CD4-positive, alpha-beta T cell treated with Interleukin-6 for 4 hours (primary cell): Measurements from ENCODE around the gene IRS1.

Experiments used
- DNase-seq: peaks from one replicate; pipeline ENCODE4 v3.0.0-alpha.2; 2020; ENCODE audit warnings: mixed read lengths

IRS1 gene

DNA sequence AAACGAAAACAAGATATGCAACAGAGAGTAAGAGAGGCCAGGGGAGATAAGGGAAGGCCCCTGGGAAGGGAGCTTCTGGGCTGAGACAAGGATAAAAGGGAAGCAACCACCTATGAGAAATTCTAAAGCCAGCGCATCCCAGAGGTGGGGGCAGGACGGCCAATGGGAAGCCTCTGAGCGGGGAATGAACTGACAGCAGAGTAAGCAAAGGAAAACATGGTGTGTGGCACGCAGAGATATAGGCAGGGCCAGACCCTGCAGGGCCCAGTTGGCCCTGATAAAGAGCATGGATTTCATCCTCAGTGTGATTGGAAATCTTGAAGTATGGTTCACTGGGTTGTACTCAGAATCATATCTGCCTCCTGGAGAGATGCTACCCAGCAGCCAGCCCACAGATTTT lies 78.7 kb downstream of the IRS1 start:
- no peak for DNase-seq

GRCh38 chr2:226717719-226718118 lies 81.9 kb downstream of the IRS1 start:
- DNase-seq, result no peak

DNA sequence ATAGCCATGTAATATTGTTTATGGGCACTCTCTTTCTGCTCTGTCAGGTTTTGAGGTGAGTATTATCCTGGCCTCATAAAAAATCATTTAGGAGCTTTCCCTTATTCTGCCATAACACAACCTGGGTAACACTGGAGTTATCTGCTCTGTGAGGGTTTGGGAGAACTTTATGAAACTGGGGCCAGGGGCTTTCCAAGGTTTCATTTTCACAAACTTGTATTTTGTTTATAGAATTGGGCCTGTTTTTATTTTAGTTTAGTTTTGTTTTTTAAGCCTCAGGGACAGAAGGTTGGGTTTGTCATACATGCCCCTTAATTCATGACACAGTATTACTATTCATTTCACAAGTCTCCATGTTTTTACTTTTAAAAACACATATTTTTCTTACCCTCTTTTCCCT lies 83.5 kb downstream of the IRS1 start:
- DNase-seq, result no peak

GRCh38 chr2:226715347-226715990 lies 84.2 kb downstream of the IRS1 start:
- no peak for DNase-seq

DNA sequence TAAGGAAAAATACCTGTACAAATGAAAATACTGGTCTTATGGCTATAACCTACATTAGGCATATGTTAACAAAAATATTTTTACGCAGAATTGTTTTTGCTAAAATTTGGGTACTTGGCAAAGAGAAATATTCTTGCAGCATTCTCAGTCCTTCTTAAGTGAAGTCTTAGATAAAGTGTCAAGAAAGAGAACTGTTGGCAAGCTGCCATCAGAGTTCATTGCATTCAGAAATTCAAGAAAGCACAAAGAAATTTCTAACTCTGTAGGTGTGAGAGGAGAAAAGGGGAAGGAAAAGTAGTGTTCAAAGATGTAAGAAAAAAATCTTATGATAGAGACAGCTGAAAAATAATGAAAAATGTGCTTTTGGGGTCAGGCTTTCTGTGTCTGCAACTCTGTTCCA lies 86.7 kb downstream of the IRS1 start:
- no peak for DNase-seq

DNA sequence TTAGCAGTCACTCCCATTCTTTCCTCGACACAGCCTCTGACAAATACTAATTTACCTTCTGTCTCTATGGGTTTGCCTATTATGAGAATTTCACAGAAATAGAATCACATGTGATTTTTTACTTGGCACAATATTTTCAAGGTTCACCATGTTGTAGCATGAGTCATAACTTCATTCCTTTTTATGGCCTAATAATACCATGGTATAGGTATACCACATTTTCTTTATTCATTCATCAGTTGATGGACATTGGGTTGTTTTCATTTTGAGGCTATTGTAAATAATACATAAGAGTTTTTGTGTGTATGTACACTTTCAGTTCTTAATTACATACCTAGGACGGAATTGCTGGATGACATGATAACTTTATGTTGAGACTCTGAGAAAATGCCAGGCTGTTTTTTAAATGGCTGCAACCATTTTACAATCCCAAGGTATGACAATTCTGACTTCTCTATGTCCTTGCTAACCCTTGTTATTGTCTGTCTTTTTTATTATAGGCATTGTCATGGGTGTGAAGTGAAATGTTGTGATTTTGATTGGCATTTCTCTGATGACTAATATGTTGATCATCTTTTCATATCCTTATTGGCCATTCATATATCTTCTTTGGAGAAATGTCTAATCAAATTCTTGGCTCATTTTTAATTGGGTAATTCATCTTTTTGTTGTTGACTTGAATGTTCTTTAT lies 87.9 kb downstream of the IRS1 start:
- DNase-seq, result no peak

DNA sequence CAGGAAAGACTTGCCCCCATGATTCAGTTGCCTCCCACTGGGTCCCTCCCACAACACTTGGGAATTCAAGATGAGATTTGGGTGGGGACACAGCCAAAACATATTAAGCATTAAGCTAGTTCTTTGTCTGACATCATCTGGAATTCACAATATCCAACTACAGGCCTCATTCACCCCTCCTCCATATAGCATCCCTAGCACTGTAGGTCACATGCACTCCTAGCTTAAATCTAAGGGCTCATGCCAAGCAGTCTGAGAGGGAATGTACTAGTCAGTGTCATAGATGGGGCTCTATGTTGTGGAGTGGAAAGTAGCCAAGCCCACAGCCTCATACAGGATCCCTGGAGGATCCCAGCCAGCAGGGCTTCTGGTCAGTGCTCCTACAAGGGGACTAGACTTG lies 92.1 kb downstream of the IRS1 start:
- DNase-seq, result no peak

- no peak for DNase-seq
Measured at GRCh38 chr2:226705965-226706364, 93.7 kb downstream of the IRS1 start.

GRCh38 chr2:226705133-226705886 lies 94.3 kb downstream of the IRS1 start:
- no peak for DNase-seq

- no peak for DNase-seq
Measured at GRCh38 chr2:226703514-226703913, 96.1 kb downstream of the IRS1 start.

DNA sequence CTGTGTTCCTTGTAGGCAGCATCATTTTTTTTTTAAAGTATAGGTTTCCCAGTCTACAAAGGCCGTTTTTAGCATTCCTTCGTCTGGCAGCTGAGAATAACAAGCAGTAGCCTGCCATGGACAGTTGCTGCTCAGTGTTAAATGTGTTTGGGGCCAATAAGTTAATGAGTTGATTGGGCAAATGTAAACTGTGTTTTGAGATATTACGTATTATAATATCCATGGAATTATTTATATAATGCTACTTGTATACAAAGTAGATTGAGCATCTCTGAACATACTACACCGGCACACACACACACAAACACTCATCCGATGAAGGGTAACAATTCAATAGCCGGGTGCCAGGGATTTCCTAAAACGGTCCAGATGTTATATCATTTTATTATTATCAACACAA lies 97.2 kb downstream of the IRS1 start:
- DNase-seq, result no peak

- no peak for DNase-seq
Measured at GRCh38 chr2:226701052-226701451, 98.6 kb downstream of the IRS1 start.

DNA sequence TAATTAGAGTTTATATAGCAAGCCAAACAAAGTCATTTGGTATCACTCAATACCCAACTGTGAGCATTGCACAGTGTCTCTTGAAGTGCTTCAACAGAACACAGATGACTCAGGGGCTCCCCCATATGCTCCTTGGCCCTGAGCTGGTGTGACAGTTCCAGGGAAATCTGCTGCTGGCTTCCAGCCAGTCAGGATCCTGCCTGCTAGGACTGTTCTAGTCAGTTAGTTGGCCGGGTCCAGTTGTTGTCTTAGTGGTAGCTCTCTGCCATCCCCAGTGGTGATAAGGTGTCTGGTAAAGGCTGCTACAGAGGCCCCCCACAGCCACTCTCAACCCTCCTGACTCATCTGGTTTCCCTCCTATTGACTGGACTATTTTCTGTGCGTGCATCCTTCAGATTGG lies 100.3 kb downstream of the IRS1 start:
- no peak for DNase-seq

GRCh38 chr2:226698671-226699070 lies 100.9 kb downstream of the IRS1 start:
- DNase-seq, result no peak

DNA sequence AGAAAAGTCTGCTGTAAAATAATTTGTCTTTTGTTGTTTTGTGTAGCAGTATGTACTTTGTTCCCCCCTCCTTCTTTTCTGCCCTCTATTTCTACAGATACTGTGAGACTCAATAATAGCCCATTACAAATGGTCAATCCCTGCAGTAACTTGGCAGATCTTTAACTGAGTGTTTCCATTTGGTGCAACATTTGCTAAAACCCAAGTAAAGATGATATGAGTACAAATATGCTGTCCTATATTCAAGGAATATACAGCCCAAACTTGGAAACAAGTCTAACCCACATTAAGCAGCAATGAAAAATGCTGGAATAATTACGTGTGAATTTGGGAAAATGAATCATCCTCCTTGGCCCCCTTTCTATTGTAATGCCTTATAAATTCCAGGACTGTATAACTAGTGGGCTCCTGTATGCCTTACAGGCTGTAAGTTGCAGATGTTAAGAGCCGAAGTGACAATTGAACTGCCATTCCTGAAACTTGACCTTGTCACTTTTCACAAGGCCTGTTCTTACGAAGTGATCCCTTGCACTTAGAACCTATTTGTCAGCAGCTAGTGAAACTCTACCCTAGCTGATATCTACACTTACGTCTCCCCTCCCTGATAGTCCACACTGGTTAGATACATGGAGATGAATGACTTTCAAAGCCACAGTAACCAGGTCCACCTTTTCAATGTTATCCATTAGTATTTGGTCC lies 104.9 kb downstream of the IRS1 start:
- DNase-seq, result no peak

DNA sequence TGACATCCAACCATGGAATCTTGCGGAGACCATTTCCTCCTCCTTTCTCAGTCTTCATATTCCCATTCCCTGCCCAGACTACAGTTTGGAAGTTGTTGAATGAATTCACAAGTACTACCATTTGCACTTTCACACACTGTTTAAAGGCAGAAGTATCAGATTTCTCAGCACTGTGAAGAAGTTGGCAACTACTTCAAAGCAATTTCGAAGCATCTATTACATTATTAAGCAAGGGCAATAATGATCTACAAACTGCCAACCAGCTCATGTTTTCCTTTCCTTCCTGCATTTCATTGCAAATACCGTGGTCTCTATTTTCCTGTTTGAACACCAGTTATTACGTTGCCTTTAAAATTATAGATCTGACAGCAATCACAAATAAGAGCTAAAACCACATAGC lies 105.5 kb downstream of the IRS1 start:
- no peak for DNase-seq

DNA sequence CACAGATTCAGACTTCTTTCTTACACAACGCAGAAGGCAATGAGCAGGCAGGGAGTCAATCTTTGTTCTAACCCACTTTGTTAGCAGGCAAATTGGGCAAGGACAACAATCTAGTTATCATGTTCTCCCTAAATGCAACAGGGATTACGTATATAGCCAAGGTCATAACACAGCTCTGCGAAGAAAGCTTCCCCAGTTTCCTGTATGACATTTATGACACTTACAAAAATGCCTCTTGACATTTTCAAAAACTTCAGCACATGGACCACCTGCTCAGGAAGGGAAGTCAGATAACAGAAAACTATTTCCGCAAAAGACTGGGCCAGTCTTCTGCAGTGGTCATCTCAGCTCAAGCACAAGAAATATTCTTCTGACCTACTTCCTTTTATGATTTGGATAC lies 106.1 kb downstream of the IRS1 start:
- DNase-seq, result no peak

- DNase-seq, result no peak
Measured at GRCh38 chr2:226692521-226693126, 107.0 kb downstream of the IRS1 start.

DNA sequence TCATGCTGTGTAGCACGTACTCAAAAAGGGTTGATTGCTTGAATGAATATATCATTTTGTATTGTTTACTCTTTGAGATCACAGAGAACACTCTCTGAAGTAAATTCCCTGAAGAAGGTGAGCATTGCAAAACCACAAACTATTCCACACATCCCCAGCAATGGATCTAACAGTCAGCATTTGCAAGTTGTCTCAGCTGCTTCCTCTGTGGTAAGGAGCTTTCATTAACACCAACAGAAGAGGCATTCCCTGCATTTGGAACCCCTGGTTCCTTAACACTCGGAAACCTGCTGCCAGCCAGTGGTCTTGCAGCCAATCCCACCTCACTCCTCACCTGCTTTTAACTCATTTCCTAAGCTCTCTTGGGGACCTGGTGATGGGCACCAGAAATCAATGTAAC lies 108.4 kb downstream of the IRS1 start:
- no peak for DNase-seq

GRCh38 chr2:226690461-226691024 lies 109.1 kb downstream of the IRS1 start:
- DNase-seq, result no peak

DNA sequence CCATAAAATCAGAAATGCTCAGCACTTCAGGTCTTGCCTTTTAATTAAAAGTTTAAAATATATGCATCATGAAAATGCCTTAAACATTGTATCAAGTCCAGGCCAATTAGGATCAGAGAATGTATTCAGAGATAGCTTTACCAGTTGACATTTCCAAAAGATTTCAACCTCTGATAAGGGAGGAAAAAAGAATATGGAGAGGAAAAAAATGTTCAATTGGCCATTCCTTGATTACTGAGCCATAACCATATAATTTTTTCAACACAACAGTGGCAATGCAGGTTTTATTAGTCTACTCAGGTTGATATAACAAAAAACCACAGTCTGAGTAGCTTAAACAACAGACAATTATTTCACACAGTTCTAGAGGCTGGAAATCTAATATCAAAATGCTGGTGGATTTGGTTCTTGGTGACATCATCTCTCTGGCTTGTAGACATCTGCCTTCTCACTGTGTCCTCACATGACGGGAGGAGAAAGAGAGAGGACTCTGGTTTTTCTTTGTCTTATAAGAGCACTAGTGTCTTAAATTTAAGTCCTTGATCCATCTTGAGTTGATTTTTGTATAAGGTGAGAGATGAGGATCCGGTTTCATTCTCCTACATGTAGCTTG lies 111.9 kb downstream of the IRS1 start:
- DNase-seq, result no peak

GRCh38 chr2:226684563-226684959 lies 115.1 kb downstream of the IRS1 start:
- no peak for DNase-seq
